Calu3 (cell line): ENCODE measurements around the gene NCCRP1. TPM values are rescaled to one million over a fixed set of nuclear protein-coding genes. Genes with fewer than 3 reads are reported as not detected.

Source experiments
- BruUV-seq: library from RNA; stranded (reverse); fragments of 400-500 nt; replicated peaks from 2 replicates; lab custom pipeline; 2021; lab: Mats Ljungman, UMichigan
- CTCF ChIA-PET: fragments of 300-600 bp; sonication (Branson Sonifier 250); formaldehyde crosslinking; loops from one replicate; lab custom pipeline; 2022; ENCODE audit warnings: antibody characterized with exemption; lab: Charles Lee
- DNase-seq: peaks from one replicate; pipeline ENCODE4 v3.0.0; 2022
- H3K27ac Mint-ChIP-seq: one replicate; pipeline ENCODE4 v1.8.0; 2022; ENCODE audit warnings: mixed read lengths; ENCODE audit not compliant: unreplicated experiment
- H3K27me3 Mint-ChIP-seq: one replicate; pipeline ENCODE4 v1.8.0; 2022; ENCODE audit warnings: mixed read lengths; ENCODE audit not compliant: unreplicated experiment
- H3K36me3 Mint-ChIP-seq: one replicate; pipeline ENCODE4 v1.8.0; 2022; ENCODE audit warnings: mild to moderate bottlenecking, moderate library complexity, mixed read lengths; ENCODE audit not compliant: insufficient read depth, unreplicated experiment
- H3K4me1 Mint-ChIP-seq: one replicate; pipeline ENCODE4 v1.8.0; 2022; ENCODE audit warnings: mild to moderate bottlenecking, low read depth, mixed read lengths; ENCODE audit not compliant: unreplicated experiment
- H3K4me3 Mint-ChIP-seq: one replicate; pipeline ENCODE4 v1.8.0; 2022; ENCODE audit warnings: mild to moderate bottlenecking, low read depth, moderate library complexity, mixed read lengths; ENCODE audit not compliant: unreplicated experiment
- H3K9me3 Mint-ChIP-seq: one replicate; pipeline ENCODE4 v1.8.0; 2022; ENCODE audit warnings: low read depth, mixed read lengths; ENCODE audit not compliant: unreplicated experiment
- CTCF ChIP-seq: fragments of 200-600 bp; IDR thresholded peaks from one replicate; pipeline ENCODE4 v1.8.0; 2022; ENCODE audit warnings: antibody characterized with exemption; ENCODE audit not compliant: unreplicated experiment
- intact Hi-C: fragments of 100-400 bp; cut with micrococcal nuclease; formaldehyde crosslinking; loops from one replicate; pipeline ENCODE4 v1.10.0; 2022; ENCODE audit not compliant: unreplicated experiment
- total RNA-seq: library from RNA; stranded (reverse); gene quantifications from 2 replicates; pipeline ENCODE4 v1.2.3, GENCODE V29; 2022

Gene NCCRP1
- total RNA-seq, 1 experiment from 2014 or later, result 2.0 TPM

GRCh38 chr19:39224910-39225309 lies 28.1 kb downstream of the NCCRP1 start:
- Mint-ChIP-seq H3K27me3 (peaks cover 64% of the 10 kb centered on the region), H3K4me3 (no peak overlapping the region), H3K27ac (no peak overlapping the region), H3K4me1 (no peaks in the 10 kb centered on the region), H3K9me3 (no peaks in the 10 kb centered on the region), H3K36me3 (no peaks in the 10 kb centered on the region)
- CTCF ChIA-PET, result interaction anchor here (0.6 kb wide), 1 partner anchor 190 kb away, joined by 3 read pairs; no protein-coding TSS in a partner anchor
- BruUV-seq, result no TSS peak
- no peak for TF ChIP-seq CTCF
- intact Hi-C loops, result no loop called here
- DNase-seq, result no peak

- no peak for DNase-seq
- intact Hi-C loops, result no loop called here
- no peak for TF ChIP-seq CTCF
- Mint-ChIP-seq H3K27me3 (peaks cover 46% of the 10 kb centered on the region), H3K36me3 (no peaks in the 10 kb centered on the region), H3K4me1 (no peaks in the 10 kb centered on the region), H3K9me3 (no peaks in the 10 kb centered on the region), H3K27ac (no peak overlapping the region), H3K4me3 (no peak overlapping the region)
- no TSS peak for BruUV-seq
- CTCF ChIA-PET, result no interaction called here
Measured at GRCh38 chr19:39230096-39230764, 33.5 kb downstream of the NCCRP1 start.

- Mint-ChIP-seq H3K9me3 (no peaks in the 10 kb centered on the region), H3K4me1 (peaks cover 3% of the 10 kb centered on the region), H3K4me3 (no peak overlapping the region), H3K27ac (no peak overlapping the region), H3K27me3 (peaks cover 27% of the 10 kb centered on the region), H3K36me3 (peaks cover 3% of the 10 kb centered on the region)
- DNase-seq, result no peak
- no TSS peak for BruUV-seq
- CTCF ChIA-PET, result no interaction called here
- intact Hi-C loops, result no loop called here
- no peak for TF ChIP-seq CTCF
Measured at GRCh38 chr19:39232708-39233107, 35.9 kb downstream of the NCCRP1 start.

- no peak for TF ChIP-seq CTCF
- CTCF ChIA-PET, result interaction anchor here (0.7 kb wide), 2 partner anchors 39 to 724 kb away, joined by 3 to 6 read pairs; no protein-coding TSS in a partner anchor
- BruUV-seq, result no TSS peak
- intact Hi-C loops, result no loop called here
- no peaks in the 10 kb centered on the region for H3K9me3 Mint-ChIP-seq
- no peak overlapping the region for H3K4me3 Mint-ChIP-seq
- H3K4me1 Mint-ChIP-seq, result peaks cover 12% of the 10 kb centered on the region
- peaks cover 22% of the 10 kb centered on the region for H3K27me3 Mint-ChIP-seq
- H3K27ac Mint-ChIP-seq, result no peak overlapping the region
- peaks cover 7% of the 10 kb centered on the region for H3K36me3 Mint-ChIP-seq
- no peak for DNase-seq
Measured at GRCh38 chr19:39236527-39236926, 39.8 kb downstream of the NCCRP1 start.
